NCI-H526 (cell line): Measurements from ENCODE around the gene IGHMBP2.
A peak's percentile ranks its signal among the peaks of the same experiment; 100 is the strongest.
"Not testable (repeated sequence)": the region's sequence is repeated elsewhere in the genome, so short reads cannot be mapped to it uniquely, and the experiment has no call there.

ENCODE experiments used
- DNase-seq, 2 experiments: peaks; one replicate each; lab custom pipeline; 2025; lab: John Stamatoyannopoulos, UW

The IGHMBP2 gene

DNA sequence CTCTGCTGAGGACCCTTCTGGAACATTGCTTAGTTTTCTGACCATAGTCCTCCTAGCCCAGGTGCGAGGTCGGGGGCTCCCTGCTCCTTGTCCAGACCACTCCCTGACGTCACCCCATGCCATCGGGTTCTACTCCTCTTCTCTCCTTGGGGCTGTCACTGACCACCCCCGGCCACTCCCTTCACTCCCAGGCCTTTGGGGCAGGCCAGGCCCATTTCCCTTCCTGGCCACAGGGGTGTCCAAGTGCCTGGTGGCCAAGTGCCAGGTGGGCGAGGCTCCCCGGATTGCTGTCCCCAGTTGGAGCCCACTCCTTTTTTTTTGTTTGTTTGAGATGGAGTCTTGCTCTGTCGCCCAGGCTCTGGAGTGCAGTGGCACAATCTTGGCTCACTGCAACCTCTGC, 57.6 kb downstream of the IGHMBP2 start:
- no peak for DNase-seq

DNA sequence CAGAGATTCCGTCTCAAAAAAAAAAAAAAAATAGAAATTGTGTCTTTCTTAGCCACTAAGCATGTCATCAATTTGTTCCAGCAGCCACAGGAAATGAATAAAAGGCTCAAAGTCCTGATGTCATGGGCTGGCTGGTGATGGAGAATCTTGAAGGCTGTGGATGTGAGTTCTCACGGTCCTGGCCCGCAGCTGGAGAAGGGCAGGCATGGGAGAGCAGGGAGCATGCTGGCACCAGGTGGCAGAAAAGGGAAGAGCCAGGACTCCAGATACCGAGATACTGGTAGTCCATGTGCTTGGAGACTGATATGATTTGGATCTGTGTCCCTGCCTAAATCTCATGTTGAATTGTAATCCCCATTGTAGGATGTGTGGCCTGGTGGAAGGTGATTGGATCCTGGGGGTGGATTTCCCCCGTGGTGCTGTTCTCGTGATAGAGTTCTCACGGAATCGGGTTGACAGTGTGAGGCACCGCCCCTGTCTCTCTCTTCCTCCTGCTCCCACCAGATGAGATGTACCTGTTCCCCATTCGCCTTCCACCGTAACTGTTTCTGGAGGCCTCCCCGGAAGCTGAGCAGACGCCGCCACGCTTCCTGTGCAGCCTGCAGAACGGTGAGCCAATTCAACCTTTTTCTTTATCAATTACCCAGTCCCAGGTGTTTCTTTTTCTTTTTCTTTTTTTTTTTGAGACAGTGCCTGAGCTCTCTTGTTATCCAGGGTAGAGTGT, 59.0 kb downstream of the IGHMBP2 start:
- DNase-seq, result no peak

DNA sequence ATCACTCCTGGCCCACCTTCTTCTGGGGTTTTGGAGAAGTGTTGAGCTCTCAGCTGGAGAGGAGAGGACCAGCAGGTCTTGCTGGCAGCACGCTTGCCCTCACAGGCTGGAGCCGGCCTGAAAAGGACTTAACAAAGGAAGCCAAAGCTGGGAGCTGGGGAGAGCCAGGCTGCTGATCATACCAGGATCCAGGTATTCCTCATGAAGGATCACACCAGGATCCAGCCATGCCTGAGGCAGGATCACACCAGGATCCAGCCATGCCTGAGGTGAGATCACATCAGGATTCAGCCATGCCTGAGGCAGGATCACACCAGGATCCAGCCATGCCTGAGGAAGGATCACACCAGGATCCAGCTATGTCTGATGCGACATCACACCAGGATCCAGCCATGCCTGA, 60.1 kb downstream of the IGHMBP2 start:
- no peak for DNase-seq

DNA sequence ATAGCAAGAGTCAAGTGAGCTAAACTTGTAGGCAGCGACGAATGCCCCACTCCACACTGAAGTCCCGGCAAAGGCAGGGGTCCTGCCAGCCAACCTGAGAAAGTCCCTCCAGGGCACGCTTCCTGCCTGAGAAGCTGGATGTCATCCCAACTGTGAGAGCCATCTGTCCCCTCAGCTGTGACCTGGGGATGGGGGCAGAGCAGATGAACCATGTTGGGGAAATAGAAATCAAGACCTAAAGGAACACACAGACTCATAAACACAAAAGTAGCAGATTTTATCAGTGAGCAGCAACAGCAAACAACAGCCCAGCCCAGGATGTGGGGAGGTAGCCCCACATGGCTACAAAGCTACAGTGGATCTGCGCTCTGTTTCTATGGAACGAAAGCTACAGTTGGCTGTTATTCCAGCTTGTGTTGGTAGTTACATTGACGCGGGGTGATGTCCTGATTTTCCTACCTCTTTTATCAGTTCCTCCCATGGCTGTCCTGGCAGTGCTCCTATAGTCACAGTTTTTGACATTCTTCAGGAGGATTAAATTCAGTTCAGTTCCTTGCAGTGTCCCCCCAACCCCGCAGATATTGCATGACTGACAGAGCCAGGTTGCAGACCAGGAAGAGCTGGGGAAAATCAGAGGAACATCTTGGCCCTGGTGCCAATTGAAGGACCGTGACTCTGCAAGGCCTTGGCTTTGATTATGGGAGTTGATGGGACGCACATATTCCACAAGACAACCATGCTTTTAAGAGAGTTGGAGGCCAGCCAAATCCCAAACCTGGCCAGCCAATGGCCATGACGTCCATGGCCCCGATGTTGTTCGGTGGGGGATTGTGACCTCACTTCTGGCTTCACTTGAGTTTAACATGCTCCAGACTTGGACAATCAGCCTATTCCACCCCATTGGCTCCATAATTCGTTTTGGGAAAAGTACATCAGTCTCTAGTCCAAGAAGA, 62.5 kb downstream of the IGHMBP2 start:
- no peak for DNase-seq

DNA sequence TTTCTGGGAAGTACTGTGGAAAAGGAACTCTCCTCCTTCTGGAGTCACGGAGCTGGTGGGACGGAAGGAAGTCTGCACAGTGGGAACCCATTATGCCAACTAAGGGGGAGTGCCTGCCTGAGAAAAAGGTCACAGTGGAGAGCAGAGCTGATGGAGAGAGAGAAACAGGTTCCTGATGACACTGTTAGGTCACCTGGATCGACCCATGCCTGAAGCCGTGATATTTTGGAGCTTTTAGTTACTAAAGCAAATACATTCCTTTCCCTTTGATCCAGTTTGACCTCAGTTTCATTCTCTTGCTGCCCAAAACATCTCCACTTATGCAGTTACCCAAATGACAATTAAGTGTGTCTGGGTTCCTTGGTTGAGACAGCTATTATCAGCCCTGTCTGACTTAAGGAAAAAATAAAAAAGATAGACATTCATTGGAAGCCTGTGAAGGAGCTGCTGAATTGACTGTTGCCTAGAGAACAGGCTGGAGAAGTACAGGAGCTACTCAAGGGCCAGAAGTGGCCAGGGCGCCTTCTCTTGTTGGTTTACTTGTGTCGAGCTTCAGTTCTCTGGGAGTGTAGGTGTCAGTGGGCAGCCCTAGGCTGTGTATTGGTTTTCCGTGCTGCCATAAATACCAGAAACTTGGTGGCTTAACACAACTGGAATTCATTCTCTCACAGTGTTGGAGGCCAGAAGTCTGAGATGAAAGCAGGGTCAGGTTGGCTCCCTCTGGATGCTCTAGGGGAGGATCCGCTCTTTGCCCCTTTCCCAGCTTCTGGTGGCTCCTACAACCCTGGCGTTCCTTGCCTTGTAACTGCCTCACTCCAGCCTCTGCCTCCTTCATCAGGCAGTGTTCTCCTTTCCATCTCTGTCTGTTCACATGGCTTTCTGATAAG, 63.4 kb downstream of the IGHMBP2 start:
- no peak for DNase-seq

DNA sequence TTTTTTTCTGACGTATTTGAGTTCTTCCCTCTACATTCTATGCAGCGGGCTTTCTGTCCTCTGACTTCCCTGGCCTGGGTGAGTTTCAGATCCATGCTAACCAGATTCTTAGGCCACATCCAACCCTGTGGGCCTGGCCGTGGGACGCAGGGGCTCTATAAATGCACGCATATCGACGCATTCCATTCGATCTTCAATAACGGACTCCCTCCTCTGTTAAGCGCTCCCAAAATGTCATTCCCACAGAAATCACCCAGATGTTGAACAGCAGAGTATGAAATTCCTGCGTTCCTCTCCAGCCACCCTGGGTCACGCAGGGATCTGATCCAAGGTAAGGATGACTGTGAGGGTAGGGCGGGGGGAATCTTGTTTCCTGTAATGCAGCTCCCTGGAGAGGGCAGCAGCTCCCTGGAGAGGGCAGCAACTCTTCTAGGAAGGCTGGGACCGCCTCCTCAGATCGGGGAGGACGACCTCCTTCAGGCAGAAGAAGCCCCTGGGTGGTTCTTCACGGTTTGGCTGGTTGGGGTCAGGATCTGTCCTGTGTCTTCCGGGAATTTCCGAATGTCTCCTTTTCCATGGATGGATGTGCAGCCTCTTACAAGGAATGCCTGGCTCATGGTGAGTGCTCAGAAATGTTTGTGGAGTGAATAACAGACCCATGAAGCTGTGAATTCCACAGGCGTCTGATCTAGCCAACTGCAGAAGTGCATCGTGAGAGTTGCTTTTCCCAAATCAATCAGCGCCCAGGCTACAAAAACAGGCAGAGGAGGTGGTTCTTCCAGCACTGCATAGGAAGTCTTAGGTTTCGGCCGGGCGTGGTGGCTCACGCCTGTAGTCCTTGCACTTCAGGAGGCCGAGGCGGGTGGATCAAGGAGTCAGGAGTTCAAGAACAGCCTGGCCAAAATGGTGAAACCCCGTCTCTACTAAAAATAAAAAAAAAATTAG, 64.9 kb downstream of the IGHMBP2 start:
- DNase-seq, result no peak

DNA sequence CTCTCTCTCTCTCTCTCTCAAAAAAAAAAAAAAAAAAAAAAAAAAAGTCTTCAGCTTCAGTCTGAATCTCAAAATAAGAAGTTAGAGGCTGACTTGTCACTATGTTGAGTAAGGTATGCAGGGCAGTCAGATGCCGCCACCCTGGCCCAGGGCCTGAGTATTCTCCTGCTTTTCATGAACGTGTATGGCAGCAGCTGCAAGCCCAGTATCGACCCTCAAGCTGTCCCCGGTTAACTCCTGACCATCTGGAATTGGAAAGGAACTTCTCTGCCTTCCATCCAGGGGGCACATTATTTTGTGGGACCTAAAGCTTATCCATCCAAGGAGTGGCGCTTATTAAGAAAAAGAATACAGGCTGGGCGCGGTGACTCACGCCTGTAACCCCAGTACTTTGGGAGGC, 65.7 kb downstream of the IGHMBP2 start:
- no peak for DNase-seq

DNA sequence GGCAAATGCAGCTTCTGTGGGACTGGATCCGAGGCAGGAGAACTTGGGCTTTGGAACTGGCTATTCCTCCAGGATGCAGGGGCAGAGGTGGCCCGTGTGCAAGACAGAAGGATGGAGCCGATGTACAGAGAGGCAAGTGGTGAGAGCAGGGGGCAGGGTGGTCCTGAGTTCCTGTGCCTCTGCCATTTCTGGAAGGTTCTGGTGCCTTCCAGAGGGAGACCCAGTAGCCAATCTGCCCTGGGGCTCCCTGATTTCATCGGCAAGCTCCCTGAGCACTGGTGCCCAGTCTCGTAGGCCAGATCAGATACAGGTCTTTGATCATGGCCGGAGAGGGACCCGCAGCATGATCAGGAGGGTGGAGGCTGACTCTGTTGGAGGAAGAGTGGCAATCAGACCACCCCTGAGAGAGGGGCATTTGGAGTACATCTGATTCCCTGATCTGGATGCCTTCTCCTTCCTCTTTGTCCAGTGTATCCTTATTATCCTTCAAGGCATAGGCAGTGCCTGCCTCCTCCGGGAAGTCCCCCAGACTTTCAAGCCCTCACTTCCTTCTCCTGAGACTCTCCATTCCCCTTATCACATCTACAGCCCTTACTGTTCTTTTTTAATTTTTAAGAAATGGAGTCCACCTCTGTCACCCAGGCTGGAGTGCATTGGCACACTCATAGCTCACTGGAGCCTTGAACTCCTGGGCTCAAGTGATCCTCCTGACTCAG, 67.4 kb downstream of the IGHMBP2 start:
- DNase-seq, result no peak

DNA sequence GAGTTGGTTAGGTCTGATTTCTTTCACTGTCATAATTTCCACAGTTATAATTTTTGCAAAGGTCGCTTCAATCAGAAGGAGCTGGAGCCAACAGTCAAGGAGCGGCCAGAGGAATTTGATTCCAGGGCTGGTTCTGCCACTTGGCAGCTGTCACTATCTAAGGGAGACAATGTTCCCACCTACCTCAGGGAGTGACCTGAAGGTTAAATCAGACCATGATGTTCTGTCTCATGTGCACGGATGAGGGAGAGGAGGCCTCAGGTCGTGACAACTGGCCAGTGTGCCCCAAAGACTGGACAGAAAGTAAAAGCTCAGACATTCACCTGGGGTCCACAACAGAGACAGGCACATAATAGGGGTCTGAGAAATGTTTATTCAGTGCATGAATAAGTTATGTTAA, 69.5 kb downstream of the IGHMBP2 start:
- DNase-seq, result no peak

DNA sequence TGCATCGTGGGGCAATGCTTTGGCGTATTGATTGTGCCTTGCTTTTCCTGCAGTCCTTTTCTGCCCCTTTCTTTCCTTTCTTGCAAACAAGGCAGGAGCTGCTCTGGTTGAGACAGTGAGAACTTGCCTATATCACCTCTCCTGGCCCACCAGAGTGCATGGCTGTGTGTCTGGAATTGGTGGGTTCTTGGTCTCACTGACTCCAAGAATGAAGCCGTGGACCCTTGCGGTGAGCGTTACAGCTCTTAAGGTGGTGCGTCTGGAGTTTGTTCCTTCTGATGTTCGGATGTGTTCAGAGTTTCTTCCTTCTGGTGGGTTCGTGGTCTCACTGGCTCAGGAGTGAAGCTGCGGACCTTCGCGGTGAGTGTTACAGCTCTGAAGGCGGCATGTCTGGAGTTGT, 70.0 kb downstream of the IGHMBP2 start:
- DNase-seq, result not testable (repeated sequence)

DNA sequence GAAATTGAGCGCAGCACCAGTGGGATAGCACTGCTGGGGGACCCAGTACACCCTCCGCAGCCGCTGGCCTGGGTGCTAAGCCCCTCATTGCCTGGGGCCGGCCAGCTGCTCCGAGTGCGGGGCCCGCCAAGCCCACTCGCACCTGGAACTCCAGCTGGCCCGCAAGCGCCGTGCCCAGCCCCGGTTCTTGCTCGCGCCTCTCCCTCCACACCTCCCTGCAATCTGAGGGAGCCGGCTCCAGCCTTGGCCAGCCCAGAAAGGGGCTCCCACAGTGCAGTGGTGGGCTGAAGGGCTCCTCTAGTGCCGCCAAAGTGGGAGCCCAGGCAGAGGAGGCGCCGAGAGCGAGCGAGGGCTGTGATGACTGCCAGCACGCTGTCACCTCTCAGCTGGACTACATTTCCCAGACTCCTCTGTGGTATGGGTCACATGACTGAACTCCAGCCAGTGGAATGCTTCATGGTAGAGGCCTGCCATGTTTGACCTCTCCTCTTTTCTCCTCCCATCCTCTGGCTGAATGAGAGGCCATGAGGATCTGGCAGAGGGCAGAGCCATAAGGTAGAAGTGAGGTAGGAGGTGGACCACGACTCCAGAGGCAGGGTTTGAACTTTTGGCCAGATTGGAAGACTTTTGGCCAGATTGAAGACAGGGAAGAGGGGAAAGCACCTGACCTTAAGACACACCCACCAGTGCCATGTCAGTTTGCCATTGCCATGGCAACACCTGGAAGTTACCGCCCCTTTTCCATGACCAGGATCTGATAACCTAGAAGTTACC, 70.9 kb downstream of the IGHMBP2 start:
- DNase-seq, result peak; percentile 20 to 62

DNA sequence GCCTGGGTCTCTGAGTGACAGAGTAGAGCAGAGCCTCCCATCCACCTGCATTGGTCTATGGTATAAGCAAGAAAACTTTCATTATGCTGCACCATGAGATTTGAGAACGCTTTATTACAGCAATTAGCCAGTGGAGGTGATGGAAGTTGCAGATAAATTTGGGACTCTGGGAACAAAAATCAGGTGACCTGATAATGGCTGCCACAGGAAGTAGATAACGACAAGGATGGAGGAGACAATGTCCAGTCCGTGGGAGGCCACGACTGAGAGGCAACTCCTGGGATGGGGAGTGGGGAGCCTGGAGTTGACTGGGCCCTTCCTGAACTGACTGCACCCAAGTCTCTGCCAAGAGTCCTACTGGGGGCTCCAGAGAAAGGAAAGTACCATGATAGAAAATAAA, 72.4 kb downstream of the IGHMBP2 start:
- DNase-seq, result no peak

DNA sequence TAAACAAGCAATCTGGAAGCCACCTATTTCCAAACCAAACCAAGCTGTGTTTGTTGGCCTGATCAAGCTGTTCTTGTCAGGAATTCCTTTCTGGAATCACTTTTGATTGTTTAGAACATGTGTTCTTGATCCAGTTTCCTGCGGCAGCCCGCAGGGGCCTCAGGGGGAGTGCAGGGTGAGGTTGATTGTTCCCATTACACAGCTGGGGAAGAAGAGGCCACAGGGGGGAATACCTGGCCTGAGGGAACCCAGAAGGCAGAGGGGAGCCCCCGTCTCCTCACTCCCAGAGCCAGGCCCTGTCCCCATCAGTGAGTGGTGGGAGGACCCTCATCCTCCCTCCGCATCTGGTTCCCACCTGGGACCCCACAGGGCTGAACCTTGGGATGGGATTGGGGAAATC, 72.9 kb downstream of the IGHMBP2 start:
- DNase-seq, result no peak

DNA sequence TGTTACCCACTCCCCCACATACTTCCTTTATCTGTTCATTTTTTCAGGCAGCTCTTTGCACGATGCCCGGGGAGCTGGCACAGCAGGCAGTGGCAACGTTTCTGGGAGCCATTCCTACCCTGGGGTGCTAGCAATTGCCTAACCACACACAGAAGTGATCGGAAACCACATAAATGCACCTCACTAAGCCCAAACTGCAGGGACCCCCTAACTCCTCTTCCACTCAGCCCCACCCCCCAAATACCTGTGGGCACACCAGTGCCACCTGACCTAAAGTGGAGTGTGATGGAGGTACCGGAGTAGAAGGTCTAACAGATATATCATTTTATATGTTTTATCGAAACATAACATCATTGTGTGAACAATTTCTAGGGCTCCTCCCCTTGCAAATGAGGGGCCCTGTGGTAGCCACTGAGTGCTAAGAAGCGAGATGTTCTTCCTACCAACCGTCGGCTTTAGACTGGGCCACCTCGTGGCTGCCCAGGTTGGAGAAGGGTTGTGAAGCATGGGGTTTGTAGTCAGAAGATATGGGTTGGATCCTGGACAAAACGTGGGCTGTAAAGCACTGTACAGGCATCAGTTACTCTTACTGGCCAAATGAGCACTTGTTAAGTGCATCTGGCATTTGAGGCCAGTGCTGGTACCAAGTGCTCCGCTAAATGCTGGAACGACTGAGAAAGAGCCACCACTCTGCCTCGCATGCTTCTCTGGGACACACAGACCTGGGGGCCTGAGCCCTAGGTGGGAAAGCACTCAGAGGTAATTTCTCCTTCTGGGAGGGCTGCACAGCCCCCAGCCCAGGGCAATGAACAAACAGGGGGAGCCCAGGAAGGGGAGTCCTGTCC, 74.3 kb downstream of the IGHMBP2 start:
- no peak for DNase-seq

DNA sequence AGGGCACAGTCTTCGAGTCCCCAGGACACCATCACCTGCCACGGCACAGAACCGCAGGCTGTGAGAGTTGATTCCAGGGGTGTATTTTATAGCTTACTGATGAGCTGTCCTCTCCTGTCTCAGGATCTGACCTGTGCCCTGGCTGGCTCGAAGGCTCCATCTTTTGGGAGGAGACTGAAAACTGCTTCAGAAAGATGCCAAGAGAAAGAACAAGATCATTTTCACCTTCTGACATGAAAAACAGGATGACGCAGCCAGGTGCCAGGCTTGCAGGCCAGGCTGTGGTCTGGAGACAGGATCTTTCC, 74.9 kb downstream of the IGHMBP2 start:
- DNase-seq, result no peak

DNA sequence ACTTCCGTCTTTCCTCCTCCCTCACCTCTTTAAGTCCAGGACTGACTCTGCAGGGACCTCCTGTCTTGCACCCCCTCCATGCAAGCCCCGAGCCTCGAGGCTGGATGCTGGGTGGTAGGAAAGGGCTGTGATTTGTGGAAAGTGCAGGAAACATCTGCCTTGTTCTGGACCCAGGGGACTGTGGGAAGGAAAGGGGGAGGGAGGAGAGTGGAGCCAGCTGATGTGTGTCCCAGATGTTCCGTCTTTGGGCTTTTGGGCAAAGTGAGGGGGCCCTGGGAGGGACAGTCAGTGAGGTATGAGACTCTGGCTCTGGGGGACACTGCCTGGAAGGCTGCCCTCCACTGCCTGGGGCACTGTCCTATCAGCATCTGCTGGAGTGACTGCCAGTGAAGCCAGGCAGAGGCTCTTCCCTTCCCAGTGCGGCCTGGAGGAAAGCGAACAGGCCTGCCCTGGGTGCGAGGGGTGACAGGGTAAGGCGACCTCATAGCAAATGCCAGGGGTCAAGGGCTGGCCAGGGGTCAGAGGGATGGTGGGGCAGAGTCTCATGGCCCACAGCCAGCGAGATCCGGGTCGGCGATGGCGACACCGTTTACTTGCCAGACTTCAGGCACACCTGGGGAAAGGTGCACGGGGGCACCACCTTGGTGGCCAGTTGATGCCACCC, 75.4 kb downstream of the IGHMBP2 start:
- DNase-seq, result no peak

DNA sequence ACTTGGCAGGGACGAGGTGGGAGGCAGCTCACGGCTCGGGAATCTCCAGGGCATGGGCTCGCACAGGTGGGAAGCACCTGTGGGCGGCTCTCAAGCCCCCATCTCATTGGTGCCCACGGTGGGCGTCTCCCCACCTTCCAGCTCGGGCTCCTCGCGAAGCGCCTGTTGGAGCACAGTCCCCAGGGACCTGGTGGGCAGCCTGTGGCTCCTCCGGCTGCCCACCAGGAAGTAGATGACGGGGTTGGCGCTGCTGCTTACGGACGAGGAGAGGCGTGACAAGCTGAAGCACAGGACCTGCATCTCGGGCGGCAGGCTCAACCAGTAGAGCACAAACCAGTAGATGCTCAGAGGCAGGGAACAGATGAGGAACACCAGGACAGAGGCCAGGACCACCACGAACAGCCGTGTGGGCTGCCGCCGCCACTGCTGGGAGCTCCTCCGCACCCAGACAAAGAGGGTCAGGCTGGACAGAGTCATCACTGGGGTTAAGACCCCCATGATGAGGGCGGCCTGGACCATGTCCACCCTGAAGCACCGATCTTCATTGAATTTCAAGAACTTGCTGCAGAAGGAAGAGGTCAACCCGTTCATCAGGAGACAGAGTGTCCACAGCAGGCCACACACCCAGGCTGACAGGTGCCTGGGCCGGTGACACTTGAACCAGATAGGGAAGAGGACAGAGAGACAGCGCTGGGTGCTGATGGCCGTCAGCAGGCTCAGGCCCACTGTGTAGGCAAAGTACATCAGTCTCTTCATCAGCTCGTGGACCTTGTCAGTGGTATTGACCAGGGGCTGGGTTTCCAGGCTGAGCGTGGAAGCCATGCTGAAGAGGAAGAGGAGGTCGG, 76.5 kb downstream of the IGHMBP2 start:
- DNase-seq, result no peak

DNA sequence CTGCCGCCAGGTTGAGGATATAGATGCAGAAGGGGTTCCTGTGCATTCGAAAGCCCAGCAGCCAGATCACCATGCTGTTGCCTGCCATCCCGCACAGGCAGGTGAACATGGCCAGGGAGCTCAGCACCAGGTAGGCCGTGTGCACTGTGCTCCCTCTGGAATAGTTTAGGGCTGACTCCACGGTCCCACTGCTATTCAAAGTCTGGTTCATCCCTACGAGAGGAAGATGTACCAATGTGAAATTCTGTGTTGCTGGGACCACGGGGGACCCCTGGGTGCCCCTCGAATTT, 77.0 kb downstream of the IGHMBP2 start, which contains the start of gene MRGPRD:
Gene MRGPRD (minus strand): TSS at position 211 of the 290 bp plus-strand sequence. CDS start 0 bp downstream, at position 211.
- no peak for DNase-seq
